NCI-H2029 (cell line): ENCODE measurements around the gene ZNF841.
"Not testable (repeated sequence)": the region's sequence is repeated elsewhere in the genome, so short reads cannot be mapped to it uniquely, and the experiment has no call there.

Experiments
- DNase-seq: peaks from one replicate; lab custom pipeline; 2025; lab: John Stamatoyannopoulos, UW

ZNF841 gene

DNA sequence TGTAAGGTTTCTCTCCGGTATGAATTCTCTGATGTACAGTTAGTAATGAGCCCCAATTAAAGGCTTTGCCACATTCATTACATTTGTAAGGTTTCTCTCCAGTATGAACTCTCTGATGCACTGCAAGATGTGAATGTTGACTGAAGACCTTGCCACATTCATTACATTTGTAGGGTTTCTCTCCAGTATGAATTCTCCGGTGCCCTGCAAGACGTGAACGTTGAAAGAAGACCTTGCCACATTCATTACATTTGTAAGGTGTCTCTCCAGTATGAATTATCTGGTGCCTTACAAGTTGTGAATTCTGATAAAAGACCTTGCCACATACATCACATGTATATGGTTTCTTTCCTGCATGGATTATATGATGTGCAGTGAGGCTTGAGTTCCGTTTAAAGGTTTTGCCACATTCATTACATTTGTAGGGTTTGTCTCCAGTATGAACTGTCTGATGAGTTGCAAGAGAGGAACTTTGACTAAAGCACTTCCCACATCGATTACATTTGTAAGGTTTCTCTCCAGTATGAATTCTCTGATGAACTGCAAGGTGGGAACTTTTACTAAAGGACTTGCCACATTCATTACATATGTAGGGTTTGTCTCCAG, 29.2 kb downstream of the ZNF841 start:
- no peak for DNase-seq

DNA sequence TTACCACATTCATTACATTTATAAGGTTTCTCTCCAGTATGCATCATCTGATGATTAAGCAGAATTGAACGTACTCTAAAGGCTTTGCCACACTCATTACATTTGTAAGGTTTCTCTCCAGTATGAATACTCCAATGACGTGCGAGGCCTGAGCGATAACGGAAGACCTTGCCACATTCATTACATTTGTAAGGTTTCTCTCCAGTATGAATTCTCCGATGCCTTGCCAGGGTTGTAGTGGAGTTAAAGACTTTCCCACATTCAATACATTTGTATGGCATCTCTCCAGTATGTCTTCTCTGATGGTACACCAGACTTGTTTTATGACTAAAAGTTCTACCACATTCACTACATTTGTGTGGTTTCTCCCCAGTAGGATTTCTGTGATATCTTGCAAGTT, 30.2 kb downstream of the ZNF841 start:
- no peak for DNase-seq

DNA sequence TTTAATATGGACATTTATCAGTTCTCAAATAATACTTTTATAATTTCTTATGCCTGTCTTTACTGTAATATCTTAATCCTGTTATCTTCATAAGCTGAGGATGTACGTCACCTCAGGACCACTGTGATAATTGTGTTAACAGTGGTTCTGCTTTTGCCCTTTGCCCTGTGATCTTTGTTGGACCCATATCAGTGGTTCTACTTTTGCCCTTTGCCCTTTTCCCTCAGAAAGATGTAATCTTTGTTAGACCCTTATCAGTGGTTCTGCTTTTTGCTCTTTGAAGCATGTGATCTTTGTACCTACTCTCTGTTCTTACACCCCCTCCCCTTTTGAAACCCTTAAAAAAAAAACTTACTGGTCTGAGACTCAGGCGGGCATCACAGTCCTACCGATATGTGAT, 39.1 kb downstream of the ZNF841 start:
- not testable (repeated sequence) for DNase-seq

DNA sequence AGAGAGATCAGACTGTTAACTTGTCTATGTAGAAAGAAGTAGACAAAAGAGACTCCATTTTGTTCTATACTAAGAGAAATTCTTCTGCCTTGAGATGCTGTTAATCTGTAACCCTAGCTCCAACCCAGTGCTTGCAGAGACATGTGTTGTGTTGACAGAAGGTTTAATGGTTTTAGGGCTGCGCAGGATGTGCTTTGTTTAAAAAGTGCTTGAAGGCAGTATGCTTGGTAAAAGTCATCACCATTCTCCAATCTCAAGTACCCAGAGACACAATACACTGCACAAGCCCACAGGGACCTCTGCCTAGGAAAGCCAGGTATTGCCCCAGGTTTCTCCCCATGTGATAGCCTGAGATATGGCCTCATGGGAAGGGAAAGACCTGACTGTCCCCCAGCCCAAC, 43.8 kb downstream of the ZNF841 start:
- DNase-seq: not testable (repeated sequence)

DNA sequence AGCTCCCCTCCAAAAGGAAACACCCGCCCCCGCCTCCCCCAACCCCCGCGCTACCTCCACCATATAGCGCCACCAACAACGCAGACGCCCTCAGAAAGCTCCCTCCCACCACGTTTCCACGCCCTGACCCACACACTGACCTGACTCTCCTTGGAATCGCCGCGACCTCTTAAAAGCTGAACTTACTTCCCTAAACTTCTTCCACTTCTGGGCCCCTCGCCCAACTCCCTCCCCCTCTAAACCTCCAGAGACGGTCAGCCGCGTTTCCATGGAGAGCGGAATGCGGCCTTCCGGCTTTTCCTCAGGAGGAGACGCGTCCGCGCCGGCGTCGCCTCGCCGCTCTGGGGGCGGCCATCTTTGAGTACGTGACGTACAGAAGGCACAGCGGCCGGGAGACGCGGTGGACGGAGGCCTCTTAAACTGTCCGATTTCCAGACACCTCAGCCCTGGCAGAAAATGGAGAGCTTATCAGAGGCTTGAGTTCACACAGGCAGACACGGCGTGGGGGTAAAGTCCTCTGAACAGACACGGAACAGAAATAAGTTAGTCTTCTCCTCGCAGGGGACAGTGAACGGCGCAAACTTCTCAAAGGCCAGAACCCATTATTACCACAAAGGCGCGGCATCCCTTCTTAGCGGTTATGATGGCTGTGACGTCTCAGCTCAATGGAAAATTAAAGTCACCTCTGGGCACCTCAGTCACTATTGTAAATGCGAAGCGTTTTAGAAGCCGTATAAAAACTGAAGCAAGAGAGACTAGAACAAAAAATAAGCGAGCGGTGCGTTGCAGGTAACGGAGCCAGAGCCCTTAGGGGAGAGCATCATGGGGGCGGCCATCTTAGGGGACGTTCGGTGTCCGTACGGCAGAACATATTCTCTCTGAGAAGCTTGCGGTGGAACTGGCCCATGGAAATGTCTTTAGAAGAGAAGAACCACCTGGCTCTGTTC, 46.7 kb downstream of the ZNF841 start, which contains the start of gene ZNF432:
Gene ZNF432, minus strand, starts transcription at position 284 of the 947 bp plus-strand sequence. CDS start 1,970 bp downstream, outside the sequence.
- DNase-seq: peak; percentile 87

GRCh38 chr19:52039169-52039568, 56.4 kb downstream of the ZNF841 start:
- DNase-seq: no peak

GRCh38 chr19:52034051-52034728, 61.4 kb downstream of the ZNF841 start:
- DNase-seq: no peak

GRCh38 chr19:52028780-52029123, 66.8 kb downstream of the ZNF841 start:
- DNase-seq: no peak

DNA sequence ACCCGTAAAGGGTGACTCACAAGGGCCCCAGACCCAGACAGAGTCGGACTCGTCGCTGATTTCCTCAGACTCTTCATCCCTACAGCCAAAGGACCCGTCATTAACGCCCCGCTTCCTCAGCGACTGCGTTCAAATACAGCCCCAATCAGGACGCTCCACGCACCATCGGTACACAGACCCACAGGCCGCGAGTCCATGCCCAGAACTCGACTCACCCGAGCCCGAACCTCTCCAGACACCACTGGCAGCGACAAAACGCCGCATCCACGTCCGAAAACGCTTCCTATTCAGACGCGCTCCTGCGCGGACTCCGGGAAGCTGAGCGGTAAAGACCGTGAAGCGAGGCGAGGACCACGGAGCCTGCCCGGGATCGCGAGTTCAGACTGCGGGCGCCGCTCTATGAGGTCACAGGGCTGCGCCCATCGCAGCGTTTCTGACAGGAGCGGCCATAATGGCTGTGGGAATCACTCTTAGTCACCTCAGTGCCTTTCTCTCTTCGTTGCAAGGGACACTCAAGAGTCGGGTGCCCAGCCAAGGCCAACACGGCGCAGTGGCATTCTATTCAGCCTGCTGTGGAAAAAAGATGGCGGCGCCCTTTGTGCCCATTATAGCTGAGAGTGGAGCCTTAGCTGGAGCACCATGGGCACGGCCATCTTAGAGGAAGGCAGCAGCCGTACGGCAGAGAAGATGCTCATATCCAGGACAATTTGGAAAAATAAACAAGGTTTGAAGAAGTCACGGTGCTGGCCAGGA, 67.4 kb downstream of the ZNF841 start, which contains the start of gene ZNF614:
Gene ZNF614, minus strand, starts transcription at position 353 of the 753 bp plus-strand sequence. CDS start 2,634 bp downstream, outside the sequence.
- peak; percentile 86 for DNase-seq

- DNase-seq: not testable (repeated sequence)
Observed at GRCh38 chr19:52026255-52026990, 69.1 kb downstream of the ZNF841 start.

- not testable (repeated sequence) for DNase-seq
Observed at GRCh38 chr19:52024478-52024877, 71.1 kb downstream of the ZNF841 start.

DNA sequence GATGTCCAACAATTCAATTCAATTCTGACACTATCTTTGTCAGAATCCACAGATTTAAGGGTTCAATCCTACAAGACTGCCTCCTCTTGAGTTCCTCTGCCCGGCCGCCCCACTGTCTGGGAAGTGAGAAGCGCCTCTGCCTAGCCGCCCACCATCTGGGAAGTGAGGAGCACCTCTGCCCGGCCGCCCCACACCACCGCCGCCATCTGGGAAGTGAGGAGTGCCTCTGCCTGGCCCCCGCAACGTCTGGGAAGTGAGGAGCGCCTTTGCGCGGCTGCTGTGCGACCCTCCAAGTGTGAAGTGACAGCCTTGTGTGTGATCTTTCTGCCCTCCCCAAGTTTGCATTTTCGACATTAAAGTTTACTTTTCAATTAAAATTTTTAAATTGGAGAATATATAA, 73.4 kb downstream of the ZNF841 start:
- no peak for DNase-seq

- no peak for DNase-seq
Observed at GRCh38 chr19:52020506-52020905, 75.1 kb downstream of the ZNF841 start.
